ENCODE data around the gene PIGH.
A peak's percentile ranks its signal among the peaks of the same experiment; 100 is the strongest.

The PIGH gene

GRCh38 chr14:67573228-67574010, 26.6 kb downstream of the PIGH start:
- no peak overlapping the region for H3K4me3 ChIP-seq (ENCODE audit: insufficient read length, low read depth)

GRCh38 chr14:67572608-67573007, 27.5 kb downstream of the PIGH start:
- no peak for DNase-seq (ENCODE audit: low read depth, low spot score)
- no peak for TF ChIP-seq SUZ12 (IDR thresholded peaks at IDR 0.05; ENCODE audit: extremely low read depth, insufficient read depth, insufficient read length)
- TF ChIP-seq YY1 (IDR thresholded peaks at IDR 0.05; ENCODE audit: insufficient read depth, insufficient read length), result no peak
- TF ChIP-seq ZNF274 (IDR thresholded peaks at IDR 0.05; ENCODE audit: low read depth, low read length), result no peak
- H3K27me3 ChIP-seq (ENCODE audit: insufficient read depth, insufficient read length), result no peaks in the 10 kb centered on the region

More at GRCh38 chr14:67573228-67574010, 26.6 kb downstream of the PIGH start:
- Histone ChIP-seq H3K9ac (ENCODE audit: insufficient read length, low read depth) (no peak overlapping the region), H3K36me3 (ENCODE audit: insufficient read depth, insufficient read length, low read length) (peaks cover 29% of the 10 kb centered on the region), H3K4me1 (ENCODE audit: insufficient read depth, insufficient read length) (peaks cover 4% of the 10 kb centered on the region), H3K27me3 (ENCODE audit: insufficient read depth, insufficient read length) (no peaks in the 10 kb centered on the region), H3K9me3 (ENCODE audit: insufficient read depth, low read length) (no peaks in the 10 kb centered on the region)
- DNase-seq (ENCODE audit: low read depth, low spot score), result no peak
- TF ChIP-seq ZNF274 (IDR thresholded peaks at IDR 0.05; ENCODE audit: low read depth, low read length) (no peak), YY1 (IDR thresholded peaks at IDR 0.05; ENCODE audit: insufficient read depth, insufficient read length) (no peak), SUZ12 (IDR thresholded peaks at IDR 0.05; ENCODE audit: extremely low read depth, insufficient read depth, insufficient read length) (no peak)

GRCh38 chr14:67571991-67572323, 28.1 kb downstream of the PIGH start:
- Histone ChIP-seq H3K9ac (ENCODE audit: insufficient read length, low read depth) (no peak overlapping the region), H3K36me3 (ENCODE audit: insufficient read depth, insufficient read length, low read length) (peaks cover 23% of the 10 kb centered on the region), H3K4me3 (ENCODE audit: insufficient read length, low read depth) (no peak overlapping the region), H3K27me3 (ENCODE audit: insufficient read depth, insufficient read length) (no peaks in the 10 kb centered on the region), H3K4me1 (ENCODE audit: insufficient read depth, insufficient read length) (peaks cover 8% of the 10 kb centered on the region), H3K9me3 (ENCODE audit: insufficient read depth, low read length) (no peaks in the 10 kb centered on the region)
- no peak for DNase-seq (ENCODE audit: low read depth, low spot score)
- TF ChIP-seq ZNF274 (IDR thresholded peaks at IDR 0.05; ENCODE audit: low read depth, low read length), result no peak
- no peak for TF ChIP-seq YY1 (IDR thresholded peaks at IDR 0.05; ENCODE audit: insufficient read depth, insufficient read length)
- TF ChIP-seq SUZ12 (IDR thresholded peaks at IDR 0.05; ENCODE audit: extremely low read depth, insufficient read depth, insufficient read length), result no peak

More at GRCh38 chr14:67572608-67573007, 27.5 kb downstream of the PIGH start:
- H3K4me3 ChIP-seq (ENCODE audit: insufficient read length, low read depth), result no peak overlapping the region
- peaks cover 5% of the 10 kb centered on the region for H3K4me1 ChIP-seq (ENCODE audit: insufficient read depth, insufficient read length)
- peaks cover 23% of the 10 kb centered on the region for H3K36me3 ChIP-seq (ENCODE audit: insufficient read depth, insufficient read length, low read length)
- H3K9me3 ChIP-seq (ENCODE audit: insufficient read depth, low read length), result no peaks in the 10 kb centered on the region
- H3K9ac ChIP-seq (ENCODE audit: insufficient read length, low read depth), result no peak overlapping the region

- Histone ChIP-seq H3K27me3 (ENCODE audit: insufficient read depth, insufficient read length) (no peaks in the 10 kb centered on the region), H3K36me3 (ENCODE audit: insufficient read depth, insufficient read length, low read length) (peaks cover 18% of the 10 kb centered on the region), H3K9me3 (ENCODE audit: insufficient read depth, low read length) (no peaks in the 10 kb centered on the region), H3K4me1 (ENCODE audit: insufficient read depth, insufficient read length) (peaks cover 8% of the 10 kb centered on the region), H3K9ac (ENCODE audit: insufficient read length, low read depth) (no peak overlapping the region), H3K4me3 (ENCODE audit: insufficient read length, low read depth) (no peak overlapping the region)
- TF ChIP-seq SUZ12 (IDR thresholded peaks at IDR 0.05; ENCODE audit: extremely low read depth, insufficient read depth, insufficient read length) (no peak), ZNF274 (IDR thresholded peaks at IDR 0.05; ENCODE audit: low read depth, low read length) (no peak), YY1 (IDR thresholded peaks at IDR 0.05; ENCODE audit: insufficient read depth, insufficient read length) (no peak)
- DNase-seq (ENCODE audit: low read depth, low spot score), result peak; percentile 15
Observed at GRCh38 chr14:67571275-67571990, 28.6 kb downstream of the PIGH start.

- Histone ChIP-seq H3K27me3 (ENCODE audit: insufficient read depth, insufficient read length) (no peaks in the 10 kb centered on the region), H3K4me3 (ENCODE audit: insufficient read length, low read depth) (no peak overlapping the region), H3K36me3 (ENCODE audit: insufficient read depth, insufficient read length, low read length) (peaks cover 8% of the 10 kb centered on the region), H3K9ac (ENCODE audit: insufficient read length, low read depth) (no peak overlapping the region), H3K9me3 (ENCODE audit: insufficient read depth, low read length) (no peaks in the 10 kb centered on the region), H3K4me1 (ENCODE audit: insufficient read depth, insufficient read length) (peaks cover 8% of the 10 kb centered on the region)
- DNase-seq (ENCODE audit: low read depth, low spot score), result no peak
- TF ChIP-seq ZNF274 (IDR thresholded peaks at IDR 0.05; ENCODE audit: low read depth, low read length), result no peak
- TF ChIP-seq YY1 (IDR thresholded peaks at IDR 0.05; ENCODE audit: insufficient read depth, insufficient read length), result no peak
- no peak for TF ChIP-seq SUZ12 (IDR thresholded peaks at IDR 0.05; ENCODE audit: extremely low read depth, insufficient read depth, insufficient read length)
Observed at GRCh38 chr14:67570453-67570852, 29.6 kb downstream of the PIGH start.

- no peak for DNase-seq (ENCODE audit: low read depth, low spot score)
- Histone ChIP-seq H3K9me3 (ENCODE audit: insufficient read depth, low read length) (no peaks in the 10 kb centered on the region), H3K36me3 (ENCODE audit: insufficient read depth, insufficient read length, low read length) (peaks cover 6% of the 10 kb centered on the region), H3K9ac (ENCODE audit: insufficient read length, low read depth) (no peak overlapping the region), H3K4me1 (ENCODE audit: insufficient read depth, insufficient read length) (peaks cover 8% of the 10 kb centered on the region), H3K4me3 (ENCODE audit: insufficient read length, low read depth) (no peak overlapping the region), H3K27me3 (ENCODE audit: insufficient read depth, insufficient read length) (no peaks in the 10 kb centered on the region)
- TF ChIP-seq SUZ12 (IDR thresholded peaks at IDR 0.05; ENCODE audit: extremely low read depth, insufficient read depth, insufficient read length), result no peak
Observed at GRCh38 chr14:67569651-67570290, 30.3 kb downstream of the PIGH start.

Data from NT2/D1 (cell line).